ENCODE data around the gene APBA2. TPM values are rescaled to one million over a fixed set of nuclear protein-coding genes. Genes with fewer than 3 reads are reported as not detected.

APBA2 gene
- total and polyA plus RNA-seq, 4 donors, result 0.41 to 2.1 (median 1.9) TPM

DNA sequence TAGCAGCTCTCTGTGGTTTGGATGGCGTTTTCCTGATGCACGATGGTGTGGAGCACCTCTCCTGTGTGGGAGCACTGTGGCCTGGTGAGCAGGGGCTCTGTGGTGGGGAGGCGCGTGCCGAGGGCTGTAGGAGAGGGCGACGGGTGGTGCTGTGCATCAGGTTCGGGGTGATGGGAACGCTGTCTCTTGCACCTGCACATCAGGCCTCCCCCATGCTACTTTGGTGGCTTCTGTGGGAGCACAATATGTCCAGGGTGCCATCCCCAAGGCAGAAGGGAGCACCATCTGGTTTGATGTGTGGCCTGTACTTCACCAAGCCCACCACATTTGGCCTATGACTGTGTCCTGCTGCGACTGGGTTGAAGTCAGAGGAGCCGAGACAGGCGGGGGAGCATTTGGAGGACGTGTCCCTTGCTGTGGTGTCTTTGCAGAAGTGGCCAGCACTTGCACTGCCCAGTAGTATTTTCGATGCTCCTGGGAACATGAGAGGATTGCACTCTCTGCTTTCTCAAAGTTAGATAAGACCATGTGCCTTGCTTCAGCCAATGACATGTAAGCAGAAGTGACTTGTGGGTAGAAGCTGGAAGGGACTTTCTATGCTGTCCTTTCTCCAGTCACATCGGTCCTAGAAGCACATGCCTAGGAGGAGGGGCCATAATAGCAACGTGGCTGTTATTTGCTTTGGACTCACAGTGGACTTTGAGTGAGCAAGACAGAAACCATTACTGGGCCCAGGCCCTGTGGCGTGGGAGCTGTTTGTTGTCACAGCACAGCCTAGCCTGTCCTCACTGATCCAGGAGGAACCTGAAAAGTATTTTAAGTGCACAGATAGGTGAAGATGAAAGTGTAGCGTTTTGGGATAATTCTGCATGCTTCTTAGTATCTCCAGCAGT lies 72.1 kb downstream of the APBA2 start:
- no peak overlapping the region for H3K4me3 ChIP-seq (ENCODE audit: low read length in 2 of 2)
- H3K4me1 ChIP-seq (ENCODE audit: control insufficient read depth in 1 of 2, insufficient read depth in 2 of 2, low read length in 2 of 2), result no peaks in the 10 kb centered on the region
- WGBS, 2 donors, result 89 to 90% methylated on average over 18 of the region's 18 CpGs
- ATAC-seq (ENCODE audit: low FRiP score) (no peak), DNase-seq (peak; percentile 24 to 62)
- no peaks in the 10 kb centered on the region for H3K9me3 ChIP-seq (ENCODE audit: control insufficient read depth, low read length)
- H3K27ac ChIP-seq (ENCODE audit: low read depth in 1 of 2, low read length in 2 of 2), result no peak overlapping the region
- no peaks in the 10 kb centered on the region for H3K36me3 ChIP-seq (ENCODE audit: control insufficient read depth in 1 of 2, insufficient read depth in 2 of 2, low read length in 1 of 2)
- intact Hi-C loops (cut with DNase I), result no loop called here
- H3K27me3 ChIP-seq (ENCODE audit: control insufficient read depth in 1 of 2, insufficient read depth in 2 of 2, low read length in 1 of 2), result no peaks in the 10 kb centered on the region

DNA sequence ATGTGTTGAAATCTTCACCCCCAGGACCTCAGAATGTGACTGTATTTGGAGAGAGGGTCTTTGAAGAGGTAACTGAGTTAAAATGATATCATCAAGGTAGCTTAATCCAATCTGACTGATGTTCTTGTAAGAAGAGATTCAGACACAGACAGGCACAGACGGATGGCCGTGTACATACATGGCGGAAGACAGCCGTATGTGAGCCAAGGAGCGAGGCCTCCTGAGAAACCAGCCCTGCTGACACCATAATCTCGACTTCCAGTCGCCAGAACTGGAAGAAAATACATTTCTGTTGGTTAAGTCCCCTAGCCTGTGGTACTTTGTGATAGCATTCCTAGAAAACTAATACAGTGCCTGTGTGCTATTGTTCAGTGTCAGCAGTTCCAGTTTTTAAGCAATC lies 73.6 kb downstream of the APBA2 start:
- intact Hi-C loops (cut with DNase I), result no loop called here
- no peaks in the 10 kb centered on the region for H3K4me1 ChIP-seq (ENCODE audit: control insufficient read depth in 1 of 2, insufficient read depth in 2 of 2, low read length in 2 of 2)
- ATAC-seq (ENCODE audit: low FRiP score) (no peak), DNase-seq (peak in 1 of 2 donors; percentile 30)
- no peak overlapping the region for H3K4me3 ChIP-seq (ENCODE audit: low read length in 2 of 2)
- H3K27me3 ChIP-seq (ENCODE audit: control insufficient read depth in 1 of 2, insufficient read depth in 2 of 2, low read length in 1 of 2), result no peaks in the 10 kb centered on the region
- H3K36me3 ChIP-seq (ENCODE audit: control insufficient read depth in 1 of 2, insufficient read depth in 2 of 2, low read length in 1 of 2), result no peaks in the 10 kb centered on the region
- no peaks in the 10 kb centered on the region for H3K9me3 ChIP-seq (ENCODE audit: control insufficient read depth, low read length)
- no peak overlapping the region for H3K27ac ChIP-seq (ENCODE audit: low read depth in 1 of 2, low read length in 2 of 2)
- 94 to 97% methylated on average over 7 of the region's 7 CpGs for WGBS, 2 donors

DNA sequence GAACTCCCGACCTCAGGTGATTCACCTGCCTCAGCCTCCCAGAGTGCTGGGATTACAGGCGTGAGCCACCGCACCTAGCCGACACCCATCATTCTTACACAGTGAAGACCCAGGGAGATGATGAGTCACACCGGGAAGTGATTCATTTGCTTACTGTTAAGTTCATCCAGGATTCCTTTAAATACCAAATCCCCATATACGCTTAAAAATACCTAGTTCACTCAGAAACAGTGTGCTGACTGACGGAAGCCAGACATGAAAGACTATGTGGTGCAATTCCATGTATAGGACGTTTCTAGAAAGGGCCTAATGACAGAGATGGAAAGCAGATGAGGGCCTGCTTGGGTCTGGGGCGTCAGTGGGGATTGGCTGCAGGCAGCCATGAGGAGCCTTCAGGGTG lies 75.2 kb downstream of the APBA2 start:
- WGBS, 2 donors, result 71 to 74% methylated on average over 9 of the region's 9 CpGs
- Histone ChIP-seq H3K27me3 (ENCODE audit: control insufficient read depth in 1 of 2, insufficient read depth in 2 of 2, low read length in 1 of 2) (no peaks in the 10 kb centered on the region), H3K27ac (ENCODE audit: low read depth in 1 of 2, low read length in 2 of 2) (no peak overlapping the region), H3K36me3 (ENCODE audit: control insufficient read depth in 1 of 2, insufficient read depth in 2 of 2, low read length in 1 of 2) (no peaks in the 10 kb centered on the region), H3K4me1 (ENCODE audit: control insufficient read depth in 1 of 2, insufficient read depth in 2 of 2, low read length in 2 of 2) (no peaks in the 10 kb centered on the region), H3K4me3 (ENCODE audit: low read length in 2 of 2) (no peak overlapping the region), H3K9me3 (ENCODE audit: control insufficient read depth, low read length) (no peaks in the 10 kb centered on the region)
- no peak for ATAC-seq (ENCODE audit: low FRiP score)
- DNase-seq, result peak in 1 of 2 donors; percentile 17
- intact Hi-C loops (cut with DNase I), result no loop called here

DNA sequence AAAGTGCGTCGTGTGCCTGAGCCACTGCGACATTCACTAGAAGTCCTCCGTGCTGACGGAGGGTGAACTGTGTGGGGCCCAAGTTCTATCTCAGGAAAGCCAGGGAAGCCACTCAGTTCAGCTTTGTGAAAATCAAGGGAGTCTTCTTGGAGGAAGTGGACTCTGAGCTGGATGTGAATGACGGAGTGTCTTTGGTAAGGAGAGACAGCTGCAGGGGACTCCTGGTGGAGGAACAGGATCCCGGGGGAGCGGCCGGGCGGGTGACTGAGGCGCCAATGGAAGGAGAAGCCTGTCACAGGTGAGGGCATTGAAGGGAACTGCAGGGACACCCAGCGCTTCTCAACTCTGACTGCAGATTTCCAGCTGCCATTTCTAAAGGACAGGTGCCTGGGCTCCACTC lies 75.6 kb downstream of the APBA2 start:
- Histone ChIP-seq H3K4me1 (ENCODE audit: control insufficient read depth in 1 of 2, insufficient read depth in 2 of 2, low read length in 2 of 2) (no peaks in the 10 kb centered on the region), H3K9me3 (ENCODE audit: control insufficient read depth, low read length) (no peaks in the 10 kb centered on the region), H3K27ac (ENCODE audit: low read depth in 1 of 2, low read length in 2 of 2) (no peak overlapping the region), H3K27me3 (ENCODE audit: control insufficient read depth in 1 of 2, insufficient read depth in 2 of 2, low read length in 1 of 2) (no peaks in the 10 kb centered on the region), H3K4me3 (ENCODE audit: low read length in 2 of 2) (no peak overlapping the region), H3K36me3 (ENCODE audit: control insufficient read depth in 1 of 2, insufficient read depth in 2 of 2, low read length in 1 of 2) (no peaks in the 10 kb centered on the region)
- DNase-seq (peak in 1 of 2 donors; percentile 10), ATAC-seq (ENCODE audit: low FRiP score) (no peak)
- WGBS, 2 donors, result 82 to 83% methylated on average over 12 of the region's 12 CpGs
- intact Hi-C loops (cut with DNase I), result no loop called here

DNA sequence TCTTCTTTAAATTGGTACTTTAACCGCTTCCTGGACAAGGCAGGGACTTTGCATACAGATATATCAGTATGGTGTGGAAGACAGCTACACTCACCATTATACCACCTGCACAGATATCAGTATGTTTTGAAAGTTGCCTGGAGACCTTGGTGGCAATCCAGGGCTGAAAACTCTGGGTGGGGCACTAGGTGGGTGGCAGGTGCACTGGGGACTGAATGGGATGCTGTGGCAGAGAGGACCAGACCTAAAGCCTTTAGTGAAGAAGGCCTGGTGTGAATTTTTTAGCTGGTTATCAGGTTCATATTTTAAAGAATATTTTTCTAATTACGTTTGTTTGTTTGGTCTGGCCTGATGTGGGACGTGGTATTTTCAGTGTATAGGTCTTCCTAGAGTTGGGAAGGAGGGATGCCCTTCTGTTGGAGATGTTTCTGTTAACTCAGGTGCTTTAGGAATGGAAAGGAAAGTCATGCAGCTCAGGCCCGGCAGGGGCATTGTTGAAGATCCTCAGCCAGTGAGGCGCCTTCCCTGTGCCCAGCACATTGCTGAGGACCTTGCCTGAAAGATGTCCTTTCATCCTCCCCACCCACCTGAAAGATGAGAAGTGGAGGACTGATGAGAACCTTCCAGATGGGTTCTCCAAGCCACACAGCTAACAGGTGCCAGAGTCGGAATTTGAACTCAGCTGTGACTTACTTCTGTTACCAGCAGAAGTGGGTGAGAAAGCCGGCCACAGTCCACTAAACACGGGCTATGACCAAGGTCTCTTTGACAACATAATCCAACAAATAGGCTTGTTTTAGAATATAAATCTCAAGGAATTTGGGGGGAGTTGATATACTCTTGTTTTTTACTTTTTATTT lies 77.3 kb downstream of the APBA2 start:
- no peaks in the 10 kb centered on the region for H3K4me1 ChIP-seq (ENCODE audit: control insufficient read depth in 1 of 2, insufficient read depth in 2 of 2, low read length in 2 of 2)
- H3K27ac ChIP-seq (ENCODE audit: low read depth in 1 of 2, low read length in 2 of 2), result no peak overlapping the region
- peak in 1 of 2 donors; percentile 27 for DNase-seq
- no peak overlapping the region for H3K4me3 ChIP-seq (ENCODE audit: low read length in 2 of 2)
- no peak for ATAC-seq (ENCODE audit: low FRiP score)
- no peaks in the 10 kb centered on the region for H3K9me3 ChIP-seq (ENCODE audit: control insufficient read depth, low read length)
- H3K27me3 ChIP-seq (ENCODE audit: control insufficient read depth in 1 of 2, insufficient read depth in 2 of 2, low read length in 1 of 2), result no peaks in the 10 kb centered on the region
- 86 to 87% methylated on average over 8 of the region's 8 CpGs for WGBS, 2 donors
- intact Hi-C loops (cut with DNase I), result no loop called here
- H3K36me3 ChIP-seq (ENCODE audit: control insufficient read depth in 1 of 2, insufficient read depth in 2 of 2, low read length in 1 of 2), result no peaks in the 10 kb centered on the region

DNA sequence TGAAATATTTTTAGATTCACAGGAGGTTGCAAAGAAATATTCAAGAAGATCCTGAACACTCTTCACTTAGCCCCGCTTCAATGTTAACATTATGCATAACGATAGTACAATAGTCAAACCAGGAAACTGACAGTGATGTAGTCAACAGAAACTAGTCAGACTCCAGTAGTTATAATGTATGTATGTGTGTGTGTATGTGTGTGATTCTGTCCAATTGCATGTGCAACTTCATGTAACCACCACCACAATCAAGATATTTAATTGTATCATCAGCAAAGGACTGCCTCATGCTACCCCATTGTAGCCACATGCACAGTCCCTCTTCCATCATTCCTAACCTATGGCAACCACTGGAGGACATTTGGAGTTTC lies 77.9 kb downstream of the APBA2 start:
- intact Hi-C loops (cut with DNase I), result no loop called here
- ATAC-seq (ENCODE audit: low FRiP score), result no peak
- WGBS, 2 donors, result 92 to 93% methylated on average over 2 of the region's 2 CpGs

DNA sequence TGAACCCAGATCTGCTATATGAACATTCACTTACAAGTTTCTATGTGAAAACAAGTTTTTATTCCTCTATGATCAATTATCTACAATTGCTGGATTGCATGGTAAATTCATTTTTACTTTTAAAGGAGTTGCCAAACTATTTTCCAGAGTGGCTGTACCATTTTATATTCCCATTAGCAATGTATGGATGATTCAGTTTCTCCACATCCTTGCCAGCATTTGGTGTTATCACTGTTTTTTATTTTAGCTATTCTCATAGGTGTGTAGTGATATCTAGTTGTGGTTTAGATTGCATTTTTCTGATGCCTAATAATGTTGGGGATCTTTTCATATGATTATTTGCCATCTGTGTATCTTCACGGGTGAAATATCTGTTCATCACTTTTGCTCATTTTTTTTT lies 78.3 kb downstream of the APBA2 start:
- no peaks in the 10 kb centered on the region for H3K27me3 ChIP-seq (ENCODE audit: control insufficient read depth in 1 of 2, insufficient read depth in 2 of 2, low read length in 1 of 2)
- intact Hi-C loops (cut with DNase I), result no loop called here
- DNase-seq (no peak), ATAC-seq (ENCODE audit: low FRiP score) (no peak)
- no peaks in the 10 kb centered on the region for H3K9me3 ChIP-seq (ENCODE audit: control insufficient read depth, low read length)
- no peak overlapping the region for H3K27ac ChIP-seq (ENCODE audit: low read depth in 1 of 2, low read length in 2 of 2)
- H3K4me3 ChIP-seq (ENCODE audit: low read length in 2 of 2), result no peak overlapping the region
- H3K4me1 ChIP-seq (ENCODE audit: control insufficient read depth in 1 of 2, insufficient read depth in 2 of 2, low read length in 2 of 2), result no peaks in the 10 kb centered on the region
- WGBS, 2 donors, result 90 to 95% methylated on average over 1 of the region's 1 CpG
- no peaks in the 10 kb centered on the region for H3K36me3 ChIP-seq (ENCODE audit: control insufficient read depth in 1 of 2, insufficient read depth in 2 of 2, low read length in 1 of 2)

More for the DNA sequence above, 77.9 kb downstream of the APBA2 start:
- H3K27me3 ChIP-seq (ENCODE audit: control insufficient read depth in 1 of 2, insufficient read depth in 2 of 2, low read length in 1 of 2), result no peaks in the 10 kb centered on the region
- no peaks in the 10 kb centered on the region for H3K36me3 ChIP-seq (ENCODE audit: control insufficient read depth in 1 of 2, insufficient read depth in 2 of 2, low read length in 1 of 2)
- DNase-seq, result no peak
- no peaks in the 10 kb centered on the region for H3K4me1 ChIP-seq (ENCODE audit: control insufficient read depth in 1 of 2, insufficient read depth in 2 of 2, low read length in 2 of 2)
- no peak overlapping the region for H3K4me3 ChIP-seq (ENCODE audit: low read length in 2 of 2)
- no peak overlapping the region for H3K27ac ChIP-seq (ENCODE audit: low read depth in 1 of 2, low read length in 2 of 2)
- H3K9me3 ChIP-seq (ENCODE audit: control insufficient read depth, low read length), result no peaks in the 10 kb centered on the region

DNA sequence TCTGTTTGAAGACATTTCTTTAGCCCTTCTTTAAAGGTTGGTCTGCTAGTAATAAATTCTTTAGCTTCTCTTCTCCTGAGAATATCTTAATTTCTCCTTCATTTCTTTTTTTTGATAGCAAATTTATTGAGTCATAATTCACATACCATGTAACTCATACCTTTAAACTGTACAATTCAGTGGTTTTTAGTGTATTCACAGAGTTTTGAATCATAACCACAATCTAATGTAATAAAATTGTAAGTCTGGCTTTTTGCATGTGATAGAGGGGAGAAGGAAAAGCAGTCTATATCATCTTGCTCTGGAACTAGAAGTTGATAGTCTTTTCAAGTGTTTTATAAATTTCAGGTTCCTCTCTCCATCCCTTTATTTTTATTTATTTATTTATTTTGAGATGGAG lies 81.3 kb downstream of the APBA2 start:
- ATAC-seq (ENCODE audit: low FRiP score) (no peak), DNase-seq (no peak)
- Histone ChIP-seq H3K9me3 (ENCODE audit: control insufficient read depth, low read length) (no peaks in the 10 kb centered on the region), H3K36me3 (ENCODE audit: control insufficient read depth in 1 of 2, insufficient read depth in 2 of 2, low read length in 1 of 2) (no peaks in the 10 kb centered on the region), H3K27ac (ENCODE audit: low read depth in 1 of 2, low read length in 2 of 2) (no peak overlapping the region), H3K4me3 (ENCODE audit: low read length in 2 of 2) (no peak overlapping the region), H3K27me3 (ENCODE audit: control insufficient read depth in 1 of 2, insufficient read depth in 2 of 2, low read length in 1 of 2) (no peaks in the 10 kb centered on the region), H3K4me1 (ENCODE audit: control insufficient read depth in 1 of 2, insufficient read depth in 2 of 2, low read length in 2 of 2) (no peaks in the 10 kb centered on the region)
- intact Hi-C loops (cut with DNase I), result no loop called here
